Caco-2 (cell line): ENCODE results near the gene MRPL46. TPM values are rescaled to one million over a fixed set of nuclear protein-coding genes. Genes with fewer than 3 reads are reported as not detected.

Source experiments
- BruUV-seq: library from RNA; stranded (reverse); fragments of 400-500 nt; replicated peaks from 2 replicates; lab custom pipeline; 2021; lab: Mats Ljungman, UMichigan
- CTCF ChIA-PET: fragments of 300-600 bp; sonication (Branson Sonifier 250); formaldehyde crosslinking; loops from one replicate; lab custom pipeline; 2022; ENCODE audit warnings: antibody characterized with exemption; lab: Charles Lee
- POLR2A ChIA-PET: fragments of 300-600 bp; sonication (Branson Sonifier 250); formaldehyde crosslinking; loops from one replicate; lab custom pipeline; 2022; ENCODE audit warnings: antibody characterized with exemption; lab: Charles Lee
- DNase-seq, 2 experiments: peaks; one replicate each; pipeline versions ENCODE4 v3.0.0 to v3.0.0-alpha.2; 2020 to 2022
- H3K27me3 ChIP-seq: replicated peaks from 2 replicates; pipeline ENCODE4 v1.6.0; 2011; ENCODE audit warnings: low read length; ENCODE audit not compliant: control insufficient read depth, insufficient read depth
- H3K36me3 ChIP-seq: 2 replicates; pipeline ENCODE4 v1.5.1; 2011; ENCODE audit warnings: low read length; ENCODE audit not compliant: control insufficient read depth, insufficient read depth
- H3K4me1 ChIP-seq: fragments of 250-450 bp; sonication (Bioruptor Pico); 2 replicates; pipeline ENCODE4 v1.5.1; 2020; ENCODE audit warnings: mild to moderate bottlenecking
- H3K4me3 ChIP-seq: 2 replicates; pipeline ENCODE4 v1.5.1; 2011; ENCODE audit warnings: low read depth, mild to moderate bottlenecking, control low read depth, low read length
- H3K9me3 ChIP-seq: fragments of 250-450 bp; sonication (Bioruptor Pico); 2 replicates; pipeline ENCODE4 v1.5.1; 2020; ENCODE audit warnings: mild to moderate bottlenecking, moderate library complexity
- H3K27ac Mint-ChIP-seq: one replicate; pipeline ENCODE4 v1.8.0; 2022; ENCODE audit warnings: mixed read lengths; ENCODE audit not compliant: unreplicated experiment
- H3K27me3 Mint-ChIP-seq: one replicate; pipeline ENCODE4 v1.8.0; 2022; ENCODE audit warnings: mixed read lengths; ENCODE audit not compliant: insufficient read depth, unreplicated experiment
- H3K36me3 Mint-ChIP-seq: one replicate; pipeline ENCODE4 v1.8.0; 2022; ENCODE audit warnings: mild to moderate bottlenecking, mixed read lengths; ENCODE audit not compliant: insufficient read depth, unreplicated experiment
- H3K4me1 Mint-ChIP-seq: one replicate; pipeline ENCODE4 v1.8.0; 2022; ENCODE audit warnings: low read depth, mixed read lengths; ENCODE audit not compliant: unreplicated experiment
- H3K4me3 Mint-ChIP-seq: one replicate; pipeline ENCODE4 v1.8.0; 2022; ENCODE audit warnings: mild to moderate bottlenecking, moderate library complexity, mixed read lengths; ENCODE audit not compliant: unreplicated experiment
- H3K9me3 Mint-ChIP-seq: one replicate; pipeline ENCODE4 v1.8.0; 2022; ENCODE audit warnings: mixed read lengths; ENCODE audit not compliant: unreplicated experiment
- intact Hi-C: fragments of 100-400 bp; cut with micrococcal nuclease; formaldehyde crosslinking; loops from one replicate; pipeline ENCODE4 v1.10.0; 2022; ENCODE audit not compliant: unreplicated experiment
- total RNA-seq: library from RNA; stranded (reverse); gene quantifications from 2 replicates; pipeline ENCODE4 v1.2.3, GENCODE V29; 2022
- TF ChIP-seq, protein P1 (sequence below), 2 experiments: fragments of 200-600 bp in 1 of 2; IDR thresholded peaks; 1 replicate in 1 of 2; 2 replicates in 1 of 2; pipeline versions ENCODE4 v1.5.1 to v1.8.0; 2011 to 2022; ENCODE audit warnings: antibody characterized with exemption in 1 of 2, control low read depth in 1 of 2, inconsistent platforms in 1 of 2, low read depth in 1 of 2, low read length in 1 of 2, mild to moderate bottlenecking in 1 of 2, moderate library complexity in 1 of 2; ENCODE audit not compliant: insufficient read depth in 1 of 2, severe bottlenecking in 1 of 2, unreplicated experiment in 1 of 2

Gene MRPL46
- total RNA-seq, 1 experiment from 2014 or later = 44.5 TPM

DNA sequence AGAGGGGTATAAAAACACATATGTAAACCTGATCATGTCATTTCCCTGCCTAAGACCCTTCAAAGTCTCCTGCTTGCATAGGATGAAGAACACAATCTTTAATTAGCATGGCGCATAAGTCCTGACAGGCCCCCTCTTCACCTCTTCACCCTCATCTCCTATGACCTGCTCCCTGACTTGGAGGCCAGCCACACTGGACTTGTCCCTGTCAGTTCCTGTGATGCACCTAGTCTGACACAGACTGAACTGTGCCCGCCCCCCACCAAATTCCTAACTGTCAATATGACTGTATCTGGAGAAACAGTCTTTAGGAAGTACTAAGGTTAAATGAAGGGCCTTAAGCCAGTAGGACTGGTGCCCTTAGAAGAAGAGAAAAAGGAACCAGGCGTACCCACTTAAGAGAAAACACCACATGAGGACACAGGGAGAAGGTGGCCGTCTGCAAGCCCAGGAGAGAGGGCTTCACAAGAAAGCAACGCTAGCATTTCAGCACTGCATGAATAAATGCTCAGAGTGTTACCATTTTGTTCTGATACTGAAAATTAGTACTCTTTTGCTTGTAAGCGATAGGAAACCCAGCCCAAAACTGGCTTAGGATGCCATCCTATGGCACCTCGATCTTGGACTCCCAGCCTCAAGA is 34.0 kb downstream of the MRPL46 start:
- no peaks in the 10 kb centered on the region for H3K4me1 Mint-ChIP-seq
- no peak overlapping the region for H3K4me3 Mint-ChIP-seq
- POLR2A ChIA-PET = no interaction called here
- H3K36me3 ChIP-seq = no peaks in the 10 kb centered on the region
- H3K27ac Mint-ChIP-seq = no peak overlapping the region
- H3K27me3 Mint-ChIP-seq = peaks cover 26% of the 10 kb centered on the region
- no peaks in the 10 kb centered on the region for H3K9me3 ChIP-seq
- no peaks in the 10 kb centered on the region for H3K27me3 ChIP-seq
- BruUV-seq = no TSS peak
- intact Hi-C loops = no loop called here
- no peaks in the 10 kb centered on the region for H3K9me3 Mint-ChIP-seq
- TF ChIP-seq, protein P1, sequence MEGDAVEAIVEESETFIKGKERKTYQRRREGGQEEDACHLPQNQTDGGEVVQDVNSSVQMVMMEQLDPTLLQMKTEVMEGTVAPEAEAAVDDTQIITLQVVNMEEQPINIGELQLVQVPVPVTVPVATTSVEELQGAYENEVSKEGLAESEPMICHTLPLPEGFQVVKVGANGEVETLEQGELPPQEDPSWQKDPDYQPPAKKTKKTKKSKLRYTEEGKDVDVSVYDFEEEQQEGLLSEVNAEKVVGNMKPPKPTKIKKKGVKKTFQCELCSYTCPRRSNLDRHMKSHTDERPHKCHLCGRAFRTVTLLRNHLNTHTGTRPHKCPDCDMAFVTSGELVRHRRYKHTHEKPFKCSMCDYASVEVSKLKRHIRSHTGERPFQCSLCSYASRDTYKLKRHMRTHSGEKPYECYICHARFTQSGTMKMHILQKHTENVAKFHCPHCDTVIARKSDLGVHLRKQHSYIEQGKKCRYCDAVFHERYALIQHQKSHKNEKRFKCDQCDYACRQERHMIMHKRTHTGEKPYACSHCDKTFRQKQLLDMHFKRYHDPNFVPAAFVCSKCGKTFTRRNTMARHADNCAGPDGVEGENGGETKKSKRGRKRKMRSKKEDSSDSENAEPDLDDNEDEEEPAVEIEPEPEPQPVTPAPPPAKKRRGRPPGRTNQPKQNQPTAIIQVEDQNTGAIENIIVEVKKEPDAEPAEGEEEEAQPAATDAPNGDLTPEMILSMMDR (IDR thresholded peaks at IDR 0.05; ENCODE audit: insufficient read depth in 1 of 2, low read depth in 1 of 2, low read length in 1 of 2, severe bottlenecking in 1 of 2, unreplicated experiment in 1 of 2) = no peak
- CTCF ChIA-PET = no interaction called here
- H3K4me3 ChIP-seq = no peak overlapping the region
- H3K36me3 Mint-ChIP-seq = no peaks in the 10 kb centered on the region
- DNase-seq = no peak
- no peaks in the 10 kb centered on the region for H3K4me1 ChIP-seq

DNA sequence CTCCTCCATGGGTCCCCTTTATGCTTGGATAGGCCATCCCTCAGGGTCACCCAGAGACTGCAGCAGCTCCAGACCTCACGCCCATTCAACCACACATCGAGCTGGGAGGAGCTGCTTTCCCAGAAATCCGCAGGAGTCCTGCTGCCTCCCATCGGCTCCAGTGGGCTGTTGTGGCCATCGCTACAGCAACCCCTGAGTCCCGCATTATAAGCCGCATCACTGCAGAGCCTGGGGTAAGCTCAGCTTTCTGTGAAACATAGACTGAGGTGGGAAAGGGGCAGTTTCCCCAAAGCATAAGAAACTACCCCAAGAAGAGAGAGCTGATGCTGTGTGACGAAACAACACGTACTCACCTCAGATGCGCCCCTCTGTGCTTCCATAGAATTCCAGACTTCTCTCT is 35.7 kb downstream of the MRPL46 start:
- Mint-ChIP-seq H3K4me1 (no peaks in the 10 kb centered on the region), H3K36me3 (no peaks in the 10 kb centered on the region), H3K27ac (no peak overlapping the region), H3K9me3 (no peaks in the 10 kb centered on the region), H3K4me3 (no peak overlapping the region), H3K27me3 (peaks cover 29% of the 10 kb centered on the region)
- ChIA-PET POLR2A (no interaction called here), CTCF (no interaction called here)
- no peak for DNase-seq
- no peaks in the 10 kb centered on the region for H3K9me3 ChIP-seq
- no TSS peak for BruUV-seq
- no peaks in the 10 kb centered on the region for H3K4me1 ChIP-seq
- no peak overlapping the region for H3K4me3 ChIP-seq
- H3K36me3 ChIP-seq = no peaks in the 10 kb centered on the region
- intact Hi-C loops = no loop called here
- no peaks in the 10 kb centered on the region for H3K27me3 ChIP-seq
- TF ChIP-seq, protein P1 (IDR thresholded peaks at IDR 0.05; ENCODE audit: insufficient read depth in 1 of 2, low read depth in 1 of 2, low read length in 1 of 2, severe bottlenecking in 1 of 2, unreplicated experiment in 1 of 2) = no peak

DNA sequence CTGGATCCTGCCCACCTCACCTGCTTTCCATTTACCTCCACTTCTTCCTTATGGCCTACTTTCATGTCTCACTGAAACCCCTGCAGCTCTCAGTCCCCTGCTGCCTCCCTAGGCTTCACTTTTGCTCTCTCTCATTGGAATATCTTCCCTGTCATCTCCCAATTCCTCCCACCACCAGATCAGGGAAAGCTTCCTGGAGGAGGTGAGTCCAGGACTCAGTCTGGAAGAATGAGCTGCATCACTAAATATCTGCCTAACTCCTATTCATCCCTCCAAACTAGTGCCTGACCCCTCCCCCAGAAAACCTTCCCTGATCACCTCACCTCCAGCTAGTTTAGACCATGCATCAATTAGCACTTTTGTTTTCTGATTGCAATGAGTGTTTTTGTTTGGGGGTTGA is 37.1 kb downstream of the MRPL46 start:
- H3K27me3 Mint-ChIP-seq = peaks cover 29% of the 10 kb centered on the region

More for the DNA sequence above, 37.1 kb downstream of the MRPL46 start:
- TF ChIP-seq, protein P1 (IDR thresholded peaks at IDR 0.05; ENCODE audit: insufficient read depth in 1 of 2, low read depth in 1 of 2, low read length in 1 of 2, severe bottlenecking in 1 of 2, unreplicated experiment in 1 of 2) = no peak
- H3K36me3 ChIP-seq = no peaks in the 10 kb centered on the region
- no peak overlapping the region for H3K4me3 ChIP-seq
- H3K4me1 ChIP-seq = no peaks in the 10 kb centered on the region
- H3K9me3 ChIP-seq = no peaks in the 10 kb centered on the region
- BruUV-seq = no TSS peak
- intact Hi-C loops = no loop called here
- Mint-ChIP-seq H3K4me1 (no peaks in the 10 kb centered on the region), H3K9me3 (no peaks in the 10 kb centered on the region), H3K4me3 (no peak overlapping the region), H3K36me3 (no peaks in the 10 kb centered on the region), H3K27ac (no peak overlapping the region)
- no peak for DNase-seq
- ChIA-PET CTCF (no interaction called here), POLR2A (no interaction called here)
- no peaks in the 10 kb centered on the region for H3K27me3 ChIP-seq
